Panc1 (cell line): Measurements from ENCODE around the gene IFT80. TPM values are rescaled to one million over a fixed set of nuclear protein-coding genes. Genes with fewer than 3 reads are reported as not detected.

Experiments
- ATAC-seq: fragments of 200-7000 bp; cut with Tn5 transposase; 2 replicates; pipeline ENCODE4 v1.9.1; 2020; ENCODE audit warnings: mild to moderate bottlenecking, moderate library complexity
- BruUV-seq: library from RNA; stranded (reverse); fragments of 400-500 nt; replicated peaks from 2 replicates; lab custom pipeline; 2021; lab: Mats Ljungman, UMichigan
- CTCF ChIA-PET: fragments of 300-600 bp; sonication (Branson Sonifier 250); formaldehyde crosslinking; loops from one replicate; lab custom pipeline; 2022; ENCODE audit warnings: antibody characterized with exemption; lab: Charles Lee
- POLR2A ChIA-PET: fragments of 300-600 bp; sonication (Branson Sonifier 250); formaldehyde crosslinking; loops from one replicate; lab custom pipeline; 2022; ENCODE audit warnings: antibody characterized with exemption; lab: Charles Lee
- DNase-seq: peaks from one replicate; pipeline ENCODE4 v3.0.0-alpha.2; 2010; ENCODE audit warnings: low read depth, low spot score
- H3K27ac ChIP-seq: 2 replicates; pipeline ENCODE4 v1.5.1; 2011; ENCODE audit warnings: mild to moderate bottlenecking, low read length, inconsistent platforms
- H3K27me3 ChIP-seq: fragments of 200-500 bp; sonication (Bioruptor generic); 2 replicates; pipeline ENCODE4 v1.6.0; 2014; ENCODE audit warnings: low read length, inconsistent platforms; ENCODE audit not compliant: control insufficient read depth, insufficient read depth
- H3K36me3 ChIP-seq: fragments of 200-500 bp; sonication (Bioruptor generic); 2 replicates; pipeline ENCODE4 v1.5.1; 2014; ENCODE audit warnings: inconsistent platforms, mild to moderate bottlenecking, low read length, moderate library complexity; ENCODE audit not compliant: control insufficient read depth, insufficient read depth
- H3K4me1 ChIP-seq: 2 replicates; pipeline ENCODE4 v1.5.1; 2011; ENCODE audit warnings: inconsistent platforms, mild to moderate bottlenecking, low read length, moderate library complexity; ENCODE audit not compliant: control insufficient read depth, insufficient read depth
- H3K4me3 ChIP-seq, 2 experiments: 2 replicates each; pipeline ENCODE4 v1.5.1; 2011 to 2012; ENCODE audit warnings: low read depth in 2 of 2, low read length in 2 of 2, mild to moderate bottlenecking in 2 of 2, inconsistent platforms in 1 of 2, moderate library complexity in 1 of 2
- H3K9me3 ChIP-seq: fragments of 200-500 bp; sonication (Bioruptor generic); 2 replicates; pipeline ENCODE4 v1.5.1; 2014; ENCODE audit warnings: low read depth, mild to moderate bottlenecking, inconsistent platforms, low read length, moderate library complexity; ENCODE audit not compliant: control insufficient read depth, insufficient read depth
- CTCF ChIP-seq: fragments of 450-650 bp; IDR thresholded peaks from 2 replicates; pipeline ENCODE4 v1.5.1; 2017; ENCODE audit warnings: mild to moderate bottlenecking
- POLR2AphosphoS5 ChIP-seq: IDR thresholded peaks from 2 replicates; pipeline ENCODE4 v1.6.1; 2012; ENCODE audit warnings: mild to moderate bottlenecking, low read depth, low read length, moderate library complexity
- REST ChIP-seq, 2 experiments: IDR thresholded peaks; 2 replicates each; pipeline ENCODE4 v1.6.1; 2011 to 2012; ENCODE audit warnings: low read depth in 2 of 2, control low read depth in 1 of 2, low read length in 1 of 2, mild to moderate bottlenecking in 1 of 2, moderate library complexity in 1 of 2; ENCODE audit not compliant: insufficient read depth in 1 of 2
- SIN3A ChIP-seq: IDR thresholded peaks from 2 replicates; pipeline ENCODE4 v1.6.1; 2012; ENCODE audit warnings: low read depth, mild to moderate bottlenecking, low read length, moderate library complexity, borderline replicate concordance; ENCODE audit not compliant: insufficient read depth
- TCF7L2 ChIP-seq: IDR thresholded peaks from 2 replicates; pipeline ENCODE4 v1.6.1; 2011; ENCODE audit warnings: mild to moderate bottlenecking, low read depth, low read length, inconsistent platforms
- in situ Hi-C: cut with HindIII; loops from 2 replicates; pipeline ENCODE4 v1.10.0; 2016; ENCODE audit warnings: low sequenced_read_pairs, low pct_unique_long_range_greater_than_20kb
- intact Hi-C: fragments of 100-400 bp; cut with micrococcal nuclease; formaldehyde crosslinking; loops from one replicate; pipeline ENCODE4 v1.10.0; 2022; ENCODE audit not compliant: unreplicated experiment
- total RNA-seq: library from RNA; stranded (reverse); gene quantifications from one replicate; pipeline ENCODE4 v1.2.1, GENCODE V29; 2021; ENCODE audit not compliant: unreplicated experiment

Gene IFT80
- total RNA-seq, 1 experiment from 2014 or later: 35.1 TPM

- Histone ChIP-seq H3K9me3 (no peaks in the 10 kb centered on the region), H3K36me3 (peaks cover 68% of the 10 kb centered on the region), H3K27ac (peak overlapping the region; percentile 7; the same call in 1 of the 2 replicates), H3K27me3 (no peaks in the 10 kb centered on the region), H3K4me3 (no peak overlapping the region), H3K4me1 (no peaks in the 10 kb centered on the region)
- no peak for DNase-seq
- ATAC-seq: no peak
- TF ChIP-seq POLR2AphosphoS5 (0 out of 2 replicates have a peak, but pooled peaks have one; percentile 9), REST (IDR thresholded peaks at IDR 0.05; ENCODE audit: insufficient read depth in 1 of 2, low read depth in 2 of 2, low read length in 1 of 2) (no peak)
- POLR2A ChIA-PET: no interaction called here
- in situ Hi-C loops: no loop called here
- BruUV-seq: no TSS peak
- intact Hi-C loops: no loop called here
- CTCF ChIA-PET: no interaction called here
Measured at GRCh38 chr3:160434071-160434470, 35.0 kb upstream of the IFT80 start.

GRCh38 chr3:160427832-160428424 lies 28.9 kb upstream of the IFT80 start:
- H3K4me3 ChIP-seq: no peak overlapping the region
- peaks cover 85% of the 10 kb centered on the region for H3K36me3 ChIP-seq
- POLR2A ChIA-PET: interaction anchor here (0.7 kb wide), 2 partner anchors 12 to 19 kb away, joined by 3 read pairs; no protein-coding TSS in a partner anchor
- ATAC-seq: no peak
- no peaks in the 10 kb centered on the region for H3K9me3 ChIP-seq
- CTCF ChIA-PET: no interaction called here
- no peaks in the 10 kb centered on the region for H3K27me3 ChIP-seq
- no TSS peak for BruUV-seq
- DNase-seq: no peak
- TF ChIP-seq POLR2AphosphoS5 (no peak; the same call in 1 of the 2 replicates), CTCF (no peak), REST (IDR thresholded peaks at IDR 0.05; ENCODE audit: insufficient read depth in 1 of 2, low read depth in 2 of 2, low read length in 1 of 2) (no peak), SIN3A (no peak), TCF7L2 (no peak)
- H3K27ac ChIP-seq: no peak overlapping the region
- intact Hi-C loops (no loop called here), in situ Hi-C loops (no loop called here)
- no peaks in the 10 kb centered on the region for H3K4me1 ChIP-seq
